Hematopoietic multipotent progenitor cell treated with erythropoietin and hydrocortisone succinate and interleukin-3 and kit ligand, for 8 days (in vitro differentiated cells): Measurements from ENCODE around the gene HGFAC.

Experiments
- DNase-seq: peaks from one replicate; pipeline ENCODE4 v3.0.0-alpha.2; 2015

Gene HGFAC

DNA sequence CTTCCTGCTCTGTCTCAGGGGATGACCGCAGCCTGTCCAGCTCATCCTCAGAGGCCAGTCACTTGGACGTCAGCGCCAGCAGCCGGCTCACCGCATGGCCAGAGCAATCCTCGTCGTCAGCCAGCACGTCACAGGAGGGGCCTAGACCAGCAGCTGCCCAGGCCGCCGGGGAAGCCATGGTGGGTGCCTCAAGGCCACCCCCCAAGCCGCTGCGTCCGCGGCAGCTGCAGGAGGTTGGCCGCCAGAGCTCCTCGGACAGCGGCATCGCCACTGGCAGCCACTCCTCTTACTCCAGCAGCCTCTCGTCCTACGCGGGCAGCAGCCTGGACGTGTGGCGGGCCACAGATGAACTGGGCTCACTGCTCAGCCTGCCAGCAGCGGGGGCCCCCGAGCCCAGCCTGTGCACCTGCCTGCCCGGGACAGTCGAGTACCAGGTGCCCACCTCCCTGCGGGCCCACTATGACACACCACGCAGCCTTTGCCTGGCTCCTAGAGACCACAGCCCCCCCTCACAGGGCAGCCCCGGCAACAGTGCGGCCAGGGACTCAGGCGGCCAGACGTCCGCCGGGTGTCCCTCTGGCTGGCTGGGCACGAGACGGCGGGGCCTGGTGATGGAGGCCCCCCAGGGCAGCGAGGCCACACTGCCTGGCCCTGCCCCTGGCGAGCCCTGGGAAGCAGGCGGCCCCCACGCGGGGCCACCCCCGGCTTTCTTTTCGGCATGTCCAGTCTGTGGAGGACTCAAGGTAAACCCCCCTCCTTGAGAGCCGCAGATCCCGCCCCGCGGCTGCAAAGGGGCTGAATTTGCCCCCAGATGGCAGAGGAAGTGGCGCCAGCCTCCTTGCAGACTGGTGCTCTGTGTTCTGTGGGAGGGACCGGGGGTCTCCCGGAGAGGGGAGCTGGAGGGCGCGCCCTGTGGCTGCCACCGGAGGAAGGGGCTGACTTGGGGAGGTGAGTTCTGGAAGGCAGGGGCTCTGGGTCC is 51.3 kb downstream of the HGFAC start:
- DNase-seq, result no peak

DNA sequence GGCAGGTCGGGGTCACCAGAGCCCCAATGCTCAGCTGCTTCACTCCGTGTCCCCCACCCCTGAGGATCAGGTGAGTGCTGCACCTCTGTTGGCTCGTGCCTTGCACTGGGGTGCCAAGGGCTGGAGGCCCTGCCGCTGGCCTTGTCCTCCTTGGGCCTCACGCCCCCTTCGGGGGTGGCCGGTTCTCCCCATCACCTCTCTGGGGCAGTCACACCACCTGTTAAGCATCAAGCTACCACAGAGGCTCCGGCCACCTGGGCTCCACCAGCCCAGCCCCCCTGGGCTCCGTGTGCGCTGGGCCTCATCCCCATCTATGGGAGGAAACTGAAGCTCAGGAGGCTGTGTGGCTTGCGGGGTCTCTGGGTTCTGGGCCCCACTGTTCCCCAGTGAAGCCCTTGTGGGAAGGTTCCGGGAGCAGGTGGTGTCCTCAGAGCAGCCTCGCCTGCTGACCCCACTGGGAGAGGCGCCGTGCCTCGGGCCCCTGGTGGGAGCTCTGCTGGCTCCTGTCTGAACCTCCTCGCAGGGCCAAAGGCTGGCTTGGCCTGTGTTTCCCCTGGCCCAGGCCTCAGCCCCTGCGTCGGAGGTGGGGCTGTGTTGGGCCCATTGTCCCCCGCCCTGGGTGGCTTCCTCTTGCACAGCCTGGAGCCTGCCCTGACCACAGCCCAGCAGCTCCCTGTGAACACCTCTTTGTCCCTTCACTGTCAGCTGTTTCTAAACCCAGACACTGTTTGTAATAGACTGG is 52.1 kb downstream of the HGFAC start:
- DNase-seq, result no peak

DNA sequence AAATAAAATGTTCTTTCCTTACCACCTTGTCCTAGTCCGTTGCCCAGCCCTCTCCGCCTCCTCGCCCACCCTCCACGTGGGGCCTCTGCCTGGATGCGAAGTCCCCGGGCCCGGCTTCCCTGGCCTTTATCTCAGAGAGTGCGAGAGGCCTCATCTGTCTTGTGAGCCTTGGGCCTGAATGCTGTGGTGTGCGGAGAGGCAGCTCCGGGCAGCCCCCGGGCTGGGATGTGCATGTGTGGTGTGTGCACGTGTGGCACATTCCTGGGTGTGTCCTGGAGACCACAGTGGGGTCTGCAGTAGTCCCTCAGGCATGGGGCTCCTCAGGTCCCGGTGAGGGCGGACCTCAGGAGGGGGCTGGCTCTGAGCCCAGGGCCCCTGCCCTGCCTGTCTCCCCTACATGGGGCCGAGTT is 52.7 kb downstream of the HGFAC start:
- DNase-seq, result no peak

DNA sequence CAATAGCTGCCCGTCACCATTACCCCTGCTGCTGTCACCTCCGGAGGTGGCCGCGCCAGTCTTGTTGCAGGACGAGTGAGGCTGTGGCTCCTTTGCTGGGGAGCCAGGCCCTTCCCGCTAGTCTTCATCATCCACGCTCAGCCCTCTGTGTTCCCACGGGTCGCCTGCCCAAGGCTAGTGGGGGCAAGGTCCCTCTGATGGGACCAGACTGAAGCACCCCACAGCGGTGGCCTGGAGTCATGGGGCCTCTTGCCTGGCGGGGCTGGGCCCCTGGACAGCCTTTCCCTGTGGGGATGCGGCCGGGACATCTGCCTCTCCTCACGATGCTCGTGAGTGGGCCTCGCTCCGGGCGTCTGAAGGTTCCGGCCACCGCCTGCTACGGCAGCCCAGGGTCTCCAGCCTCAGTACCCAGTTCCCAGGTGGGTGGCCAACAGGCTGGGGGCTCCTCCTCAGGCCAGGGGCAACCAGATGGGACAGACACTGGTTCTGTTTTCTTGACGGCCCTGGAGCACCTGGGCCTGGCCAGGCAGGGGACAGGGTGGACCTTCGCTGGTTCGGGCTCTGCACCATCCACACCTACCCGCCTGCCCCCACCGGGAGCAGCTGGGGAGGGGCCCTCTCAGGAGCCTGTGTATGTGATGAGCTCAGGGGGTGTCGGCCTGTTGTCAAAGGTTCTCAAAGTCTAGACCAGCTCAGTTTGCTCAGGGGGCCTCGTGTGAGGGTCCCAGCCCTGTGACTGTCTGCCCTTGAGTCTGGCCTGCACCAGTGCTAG is 53.6 kb downstream of the HGFAC start:
- DNase-seq, result no peak

DNA sequence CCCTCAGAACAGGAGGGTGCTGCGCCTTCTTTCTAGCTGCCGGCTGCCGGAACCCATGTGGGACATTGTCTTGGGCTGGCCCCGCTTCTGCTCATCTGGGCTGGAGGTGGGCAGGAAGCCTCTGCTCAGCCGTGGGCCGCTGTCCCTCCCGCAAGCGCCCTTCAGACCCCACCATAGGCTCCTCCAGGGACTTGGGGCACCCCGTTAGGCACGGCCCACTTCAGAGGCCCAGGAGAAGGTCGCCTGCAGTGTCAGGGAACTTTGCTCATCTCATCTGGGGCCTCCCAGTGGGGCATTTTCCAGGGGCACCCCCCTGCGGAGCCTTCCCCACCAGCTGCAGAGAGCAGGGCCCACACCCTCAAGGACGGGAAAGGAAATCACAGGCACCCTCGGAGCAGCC is 54.3 kb downstream of the HGFAC start:
- DNase-seq, result no peak

DNA sequence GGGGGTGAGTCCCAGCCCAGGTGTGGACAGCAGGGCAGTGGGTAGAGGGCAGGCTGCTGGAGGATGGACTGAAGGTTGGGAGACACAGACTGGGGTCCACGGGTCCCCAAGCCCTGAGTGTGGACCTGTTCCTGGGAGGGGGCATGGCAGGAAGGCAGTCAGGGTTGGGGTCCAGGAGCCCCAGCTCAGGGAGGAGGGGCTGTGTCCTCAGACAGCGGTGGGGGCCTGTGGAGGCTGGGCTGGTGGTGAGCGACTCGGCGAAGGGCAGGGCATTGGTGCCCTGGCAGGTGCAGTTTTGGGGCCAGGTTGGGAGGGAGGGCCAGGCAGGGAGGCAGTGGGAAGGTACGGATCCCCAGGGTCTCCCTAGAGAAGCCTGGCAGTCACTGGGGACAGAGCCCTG is 55.3 kb downstream of the HGFAC start:
- no peak for DNase-seq

DNA sequence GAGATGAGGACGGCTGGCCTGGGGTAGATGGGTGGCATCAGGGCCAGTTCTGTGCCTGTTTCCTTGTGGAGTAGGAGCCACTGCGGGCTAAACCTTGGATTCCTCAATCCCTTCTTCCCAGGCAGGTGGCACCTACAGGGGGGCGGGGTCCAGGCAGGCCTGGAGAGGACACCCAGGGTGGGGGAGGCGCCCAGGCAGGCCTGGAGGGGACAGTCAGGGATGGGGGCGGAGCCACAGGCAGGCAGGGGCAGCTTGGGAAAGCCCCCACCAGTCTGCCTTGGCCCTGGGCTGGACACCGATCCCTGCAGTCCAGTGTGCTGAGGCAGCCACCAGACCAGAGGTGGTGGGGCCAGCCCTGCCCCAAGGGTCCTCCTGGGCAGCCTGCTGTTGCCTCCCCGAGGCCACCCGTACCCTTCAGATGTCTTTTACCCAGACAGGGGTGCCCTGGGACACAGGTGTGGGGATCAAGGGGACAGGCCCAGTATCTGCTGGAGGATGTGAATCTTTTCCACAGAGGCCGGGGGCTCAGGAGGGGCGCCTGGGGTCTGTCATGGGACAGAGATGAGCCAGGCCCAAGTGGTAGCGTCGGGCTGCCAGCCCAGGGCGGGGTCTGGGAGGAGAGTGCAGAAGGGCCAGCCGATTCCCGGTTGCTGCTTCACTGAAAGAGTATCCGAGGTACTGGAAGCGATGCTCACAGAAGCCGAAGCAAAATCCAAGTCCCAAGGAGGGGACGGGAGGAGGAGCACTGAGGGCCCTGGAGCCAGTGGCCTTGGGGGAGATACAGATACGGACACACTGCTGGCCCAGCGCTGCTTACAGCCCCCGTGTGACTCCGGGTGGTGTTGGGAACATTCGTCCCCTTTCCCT is 56.0 kb downstream of the HGFAC start:
- DNase-seq, result no peak

DNA sequence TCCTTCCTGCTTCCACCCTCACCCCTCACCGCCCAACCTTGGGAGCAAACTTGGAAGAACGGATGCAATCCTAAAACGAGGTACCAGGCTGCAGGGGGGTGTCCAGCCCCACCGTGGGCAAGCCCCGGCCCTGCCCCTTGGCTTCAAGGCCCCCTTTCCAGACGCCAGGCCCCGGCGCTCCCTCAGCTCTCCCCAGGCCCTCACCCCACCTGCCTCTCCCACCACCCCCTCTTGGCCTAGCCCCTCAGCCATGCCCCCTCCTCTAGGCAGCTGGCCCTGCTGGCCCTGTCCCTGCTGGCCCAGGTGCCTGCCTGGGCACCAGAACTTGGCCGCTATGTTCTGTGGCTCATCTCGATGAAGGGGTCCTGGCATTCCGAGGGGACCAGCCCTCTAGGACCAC is 56.6 kb downstream of the HGFAC start:
- DNase-seq, result no peak
